GM23338 (cell line): ENCODE data around the gene C2CD4D. TPM values are rescaled to one million over a fixed set of nuclear protein-coding genes. Genes with fewer than 3 reads are reported as not detected.

Source experiments
- ATAC-seq: fragments of 200-7000 bp; cut with Tn5 transposase; 3 replicates; pipeline ENCODE4 v1.9.1; 2020
- DNase-seq: peaks from one replicate; pipeline ENCODE4 v3.0.0-alpha.2; 2015; ENCODE audit warnings: low spot score
- H2AFZ ChIP-seq: fragments of 200-600 bp; sonication (generic); 2 replicates; pipeline ENCODE4 v1.8.0; 2016; ENCODE audit warnings: antibody characterized with exemption, mild to moderate bottlenecking, moderate library complexity
- H3F3A ChIP-seq: fragments of 200-600 bp; sonication (generic); replicated peaks from 2 replicates; pipeline ENCODE4 v1.8.0; 2017; ENCODE audit warnings: antibody characterized with exemption, mixed run types, low read depth
- H3K27ac ChIP-seq: fragments of 200-600 bp; sonication (generic); 2 replicates; pipeline ENCODE4 v1.6.1; 2016; ENCODE audit warnings: low read depth
- H3K27me3 ChIP-seq: fragments of 200-600 bp; sonication (generic); 2 replicates; pipeline ENCODE4 v1.8.0; 2016; ENCODE audit warnings: mild to moderate bottlenecking, mixed run types, moderate library complexity; ENCODE audit not compliant: insufficient read depth
- H3K36me3 ChIP-seq: fragments of 200-600 bp; sonication (generic); 2 replicates; pipeline ENCODE4 v1.8.0; 2016; ENCODE audit warnings: mild to moderate bottlenecking; ENCODE audit not compliant: insufficient read depth
- H3K4me1 ChIP-seq: fragments of 200-600 bp; sonication (generic); 2 replicates; pipeline ENCODE4 v1.8.0; 2016; ENCODE audit warnings: mild to moderate bottlenecking, moderate library complexity; ENCODE audit not compliant: insufficient read depth
- H3K4me2 ChIP-seq: fragments of 200-600 bp; sonication (generic); 2 replicates; pipeline ENCODE4 v1.7.1; 2017; ENCODE audit warnings: mixed run types
- H3K4me3 ChIP-seq: fragments of 200-600 bp; sonication (generic); 2 replicates; pipeline ENCODE4 v1.6.1; 2016; ENCODE audit warnings: mixed run types
- H3K79me2 ChIP-seq: fragments of 200-600 bp; sonication (generic); replicated peaks from 2 replicates; pipeline ENCODE4 v1.8.0; 2017; ENCODE audit warnings: mild to moderate bottlenecking; ENCODE audit not compliant: insufficient read depth
- H3K9me2 ChIP-seq: fragments of 200-600 bp; sonication (generic); 2 replicates; pipeline ENCODE4 v1.8.0; 2017; ENCODE audit not compliant: insufficient read depth
- H4K20me1 ChIP-seq: fragments of 200-600 bp; sonication (generic); replicated peaks from 2 replicates; pipeline ENCODE4 v1.8.0; 2017; ENCODE audit warnings: mild to moderate bottlenecking; ENCODE audit not compliant: insufficient read depth
- H3K27ac Mint-ChIP-seq: 2 replicates; pipeline ENCODE4 v1.8.0; 2020; ENCODE audit warnings: inconsistent platforms, mild to moderate bottlenecking, moderate library complexity, mixed read lengths
- H3K27me3 Mint-ChIP-seq: 3 replicates; pipeline ENCODE4 v1.8.0; 2022; ENCODE audit warnings: low read depth, mild to moderate bottlenecking, moderate library complexity, mixed read lengths, inconsistent platforms; ENCODE audit not compliant: insufficient read depth, poor library complexity
- H3K36me3 Mint-ChIP-seq: 3 replicates; pipeline ENCODE4 v1.8.0; 2021; ENCODE audit warnings: low read depth, mild to moderate bottlenecking, inconsistent platforms, moderate library complexity, mixed read lengths
- H3K4me1 Mint-ChIP-seq: 3 replicates; pipeline ENCODE4 v1.8.0; 2020; ENCODE audit warnings: mild to moderate bottlenecking, inconsistent platforms, mixed read lengths
- H3K4me3 Mint-ChIP-seq: 3 replicates; pipeline ENCODE4 v1.8.0; 2021; ENCODE audit warnings: moderate library complexity, mild to moderate bottlenecking, inconsistent platforms, mixed read lengths
- H3K9me3 Mint-ChIP-seq: 3 replicates; pipeline ENCODE4 v1.8.0; 2020; ENCODE audit warnings: moderate library complexity, mild to moderate bottlenecking, inconsistent platforms, mixed read lengths
- CTCF ChIP-seq, 2 experiments: fragments of 200-600 bp in 1 of 2; sonication (generic) in 1 of 2; conservative IDR thresholded peaks; 2 replicates each; pipeline versions ENCODE4 v1.5.1 to v1.6.1; 2016 to 2017; ENCODE audit warnings: antibody characterized with exemption in 2 of 2, low read depth in 2 of 2, mild to moderate bottlenecking in 2 of 2, moderate library complexity in 1 of 2
- ZNF331 ChIP-seq: fragments of 250-450 bp; sonication (Bioruptor Pico); IDR thresholded peaks from 2 replicates; pipeline ENCODE4 v1.5.0; 2020; ENCODE audit warnings: low read depth, mild to moderate bottlenecking, moderate library complexity
- ZNF462 ChIP-seq: fragments of 250-450 bp; sonication (Bioruptor Pico); IDR thresholded peaks from 2 replicates; pipeline ENCODE4 v1.5.0; 2020; ENCODE audit warnings: mild to moderate bottlenecking, moderate library complexity
- polyA plus RNA-seq: library from polyadenylated mRNA; unstranded; fragments of >200 nt; fragmentation: Nextera tagmentation; extraction: Ambion mirVana; gene quantifications from 2 replicates; pipeline ENCODE4 v1.2.1, GENCODE V29; 2016
- total RNA-seq: library from RNA; depleted of rRNA; stranded (reverse); fragments of >200 nt; shearing (Covaris generic); gene quantifications from 2 replicates; pipeline ENCODE4 v1.2.3, GENCODE V29; 2014

C2CD4D gene
- total and polyA plus RNA-seq, 2 experiments from 2014 or later: 0.35 to 0.82 TPM

GRCh38 chr1:151823175-151823574, 16.4 kb downstream of the C2CD4D start (continued):
- no peak for TF ChIP-seq ZNF462

GRCh38 chr1:151822404-151822803, 17.2 kb downstream of the C2CD4D start:
- H3K4me1 ChIP-seq: peaks cover 15% of the 10 kb centered on the region
- H3K4me2 ChIP-seq: no peak overlapping the region
- no peak for TF ChIP-seq ZNF331 (CRISPR knock-in tag)
- TF ChIP-seq CTCF (conservative IDR thresholded peaks at IDR 0.05; ENCODE audit: low read depth in 2 of 2): no peak
- H3K27me3 ChIP-seq: no peaks in the 10 kb centered on the region
- ATAC-seq (peak; percentile 15; the same call in 2 of the 3 replicates), DNase-seq (no peak)
- no peaks in the 10 kb centered on the region for H3K36me3 ChIP-seq
- no peaks in the 10 kb centered on the region for H3F3A ChIP-seq
- Mint-ChIP-seq H3K9me3 (no peaks in the 10 kb centered on the region), H3K4me3 (no peak overlapping the region; the same call in 2 of the 3 replicates), H3K27me3 (peaks cover 21% of the 10 kb centered on the region), H3K36me3 (no peaks in the 10 kb centered on the region), H3K4me1 (peaks cover 21% of the 10 kb centered on the region), H3K27ac (no peak overlapping the region)
- no peaks in the 10 kb centered on the region for H3K9me2 ChIP-seq
- H3K4me3 ChIP-seq: no peak overlapping the region
- H3K79me2 ChIP-seq: no peaks in the 10 kb centered on the region
- no peak overlapping the region for H3K27ac ChIP-seq
- H2AFZ ChIP-seq: no peak overlapping the region
- H4K20me1 ChIP-seq: no peaks in the 10 kb centered on the region
